DMS53 treated with DMSO at 0.1 percent for 48 hours (cell line): Measurements from ENCODE around the gene NAT9.

Experiments used
- DNase-seq: peaks from one replicate; lab custom pipeline; 2025; ENCODE audit not compliant: unreplicated experiment; lab: John Stamatoyannopoulos, UW

NAT9 gene

GRCh38 chr17:74746922-74747321, 29.2 kb downstream of the NAT9 start:
- DNase-seq = no peak

GRCh38 chr17:74746376-74746775, 29.8 kb downstream of the NAT9 start:
- no peak for DNase-seq

- DNase-seq = no peak
Observed at GRCh38 chr17:74745548-74746177, 30.5 kb downstream of the NAT9 start.

- peak; percentile 60 for DNase-seq
Observed at GRCh38 chr17:74744714-74745547, 31.2 kb downstream of the NAT9 start.

GRCh38 chr17:74744349-74744713, 31.8 kb downstream of the NAT9 start:
- no peak for DNase-seq

GRCh38 chr17:74743755-74744154, 32.4 kb downstream of the NAT9 start:
- DNase-seq = no peak

GRCh38 chr17:74742978-74743545, 33.1 kb downstream of the NAT9 start:
- no peak for DNase-seq

- peak; percentile 59 for DNase-seq
Observed at GRCh38 chr17:74742153-74742515, 34.0 kb downstream of the NAT9 start.

GRCh38 chr17:74740641-74741387, 35.3 kb downstream of the NAT9 start:
- DNase-seq = no peak

- DNase-seq = no peak
Observed at GRCh38 chr17:74740173-74740572, 36.0 kb downstream of the NAT9 start.

- DNase-seq = no peak
Observed at GRCh38 chr17:74739227-74739831, 36.8 kb downstream of the NAT9 start.

- DNase-seq = peak; percentile 72
Observed at GRCh38 chr17:74738051-74738996, 37.8 kb downstream of the NAT9 start.

- DNase-seq = peak; percentile 45
Observed at GRCh38 chr17:74737299-74738050, 38.7 kb downstream of the NAT9 start.

- DNase-seq = peak; percentile 60
Observed at GRCh38 chr17:74736513-74737298, 39.4 kb downstream of the NAT9 start, which contains the start of gene RAB37. RAB37 (plus strand) TSS chr17:74737256; CDS start chr17:74737273, 17 bp downstream.

- DNase-seq = no peak
Observed at GRCh38 chr17:74734256-74734655, 41.9 kb downstream of the NAT9 start.

GRCh38 chr17:74733365-74734122, 42.6 kb downstream of the NAT9 start:
- DNase-seq = no peak

- DNase-seq = no peak
Observed at GRCh38 chr17:74732042-74732867, 43.9 kb downstream of the NAT9 start.
